Measurements from ENCODE around the gene KCNJ16.

DNA sequence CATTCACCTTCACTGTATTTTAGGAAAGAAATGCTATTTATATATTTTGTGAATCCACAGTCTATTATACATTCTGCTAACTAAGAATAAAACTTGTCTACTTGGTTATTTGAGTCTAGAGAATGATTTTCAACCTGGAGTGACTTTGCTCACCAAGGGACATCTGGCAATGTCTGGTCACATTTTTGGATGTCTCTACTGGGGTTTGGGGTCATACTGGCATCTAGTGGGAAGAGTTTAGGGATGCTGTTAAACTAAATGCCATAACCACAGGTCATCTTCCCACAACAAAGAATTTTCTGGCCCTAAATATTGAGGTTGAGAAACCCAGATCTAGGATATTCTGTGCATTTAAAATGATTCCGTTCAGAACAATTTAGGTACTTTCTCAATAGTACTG lies 26.0 kb downstream of the KCNJ16 start:
- no peak for TF ChIP-seq POLR2A (IDR thresholded peaks at IDR 0.05)
- TF ChIP-seq CTCF (IDR thresholded peaks at IDR 0.05): peak in 2 of 7 experiments; percentile 7 to 14

All from body of pancreas (tissue), 4 donors.